ENCODE data around the gene DNASE1.
"Not testable (repeated sequence)": the region's sequence is repeated elsewhere in the genome, so short reads cannot be mapped to it uniquely, and the experiment has no call there.

DNASE1 gene

GRCh38 chr16:3654249-3654991, at the start of gene DNASE1:
DNASE1 (plus strand) TSS chr16:3654691; CDS start chr16:3655374, 683 bp downstream.
- in situ Hi-C loops (cut with MboI; ENCODE audit: low sequenced_read_pairs): no loop called here

GRCh38 chr16:3606441-3606840, 48.0 kb upstream of the DNASE1 start:
- in situ Hi-C loops (cut with MboI; ENCODE audit: low sequenced_read_pairs): no loop called here

DNA sequence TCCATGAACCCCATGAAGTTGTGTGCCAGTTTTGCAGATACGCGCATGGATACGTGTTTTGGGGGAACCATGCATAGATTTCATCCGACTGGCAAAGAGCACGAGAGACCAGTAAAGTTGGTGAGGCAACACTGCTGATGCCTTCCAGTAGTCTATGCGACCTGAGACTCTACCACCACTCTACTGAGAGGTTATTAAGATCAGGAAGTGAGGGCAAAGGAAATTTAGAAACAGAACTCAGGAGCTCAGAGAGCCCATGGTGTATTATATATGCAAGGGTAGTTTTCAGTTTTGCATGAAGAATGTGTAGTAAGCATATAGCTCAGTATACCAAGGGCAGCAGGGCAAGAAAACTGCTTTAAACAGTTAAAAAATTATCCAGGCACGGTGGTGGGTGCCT, 47.3 kb upstream of the DNASE1 start:
- in situ Hi-C loops (cut with MboI; ENCODE audit: low sequenced_read_pairs): no loop called here

- in situ Hi-C loops (cut with MboI; ENCODE audit: low sequenced_read_pairs): no loop called here
Measured at GRCh38 chr16:3607634-3608033, 46.9 kb upstream of the DNASE1 start.

GRCh38 chr16:3608069-3608468, 46.4 kb upstream of the DNASE1 start:
- in situ Hi-C loops (cut with MboI; ENCODE audit: low sequenced_read_pairs): no loop called here

- in situ Hi-C loops (cut with MboI; ENCODE audit: low sequenced_read_pairs): not testable (repeated sequence)
Measured at GRCh38 chr16:3608976-3609375, 45.5 kb upstream of the DNASE1 start.

- in situ Hi-C loops (cut with MboI; ENCODE audit: low sequenced_read_pairs): no loop called here
Measured at GRCh38 chr16:3609895-3610697, 44.4 kb upstream of the DNASE1 start.

DNA sequence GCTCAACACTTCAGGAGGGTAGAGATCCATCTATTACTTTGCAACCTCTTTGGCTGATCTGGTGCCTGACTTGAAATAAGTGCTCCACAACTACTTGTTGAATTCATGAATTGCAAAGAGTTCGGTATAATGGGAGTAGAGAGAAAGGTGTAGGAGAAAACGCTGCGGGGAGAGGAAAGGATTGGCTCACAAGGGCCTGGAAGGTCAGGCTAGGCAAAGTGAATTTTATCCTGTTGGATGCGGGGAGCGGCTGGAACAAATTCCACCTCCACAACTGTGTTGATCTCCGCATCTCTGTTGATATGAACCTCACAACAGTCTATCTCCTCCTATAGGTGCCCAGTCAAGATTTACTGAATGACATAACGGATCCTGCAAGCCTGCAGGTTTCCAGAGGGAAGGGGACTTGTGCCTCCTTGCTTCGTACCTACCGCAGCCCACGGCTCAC, 43.8 kb upstream of the DNASE1 start:
- in situ Hi-C loops (cut with MboI; ENCODE audit: low sequenced_read_pairs): no loop called here

DNA sequence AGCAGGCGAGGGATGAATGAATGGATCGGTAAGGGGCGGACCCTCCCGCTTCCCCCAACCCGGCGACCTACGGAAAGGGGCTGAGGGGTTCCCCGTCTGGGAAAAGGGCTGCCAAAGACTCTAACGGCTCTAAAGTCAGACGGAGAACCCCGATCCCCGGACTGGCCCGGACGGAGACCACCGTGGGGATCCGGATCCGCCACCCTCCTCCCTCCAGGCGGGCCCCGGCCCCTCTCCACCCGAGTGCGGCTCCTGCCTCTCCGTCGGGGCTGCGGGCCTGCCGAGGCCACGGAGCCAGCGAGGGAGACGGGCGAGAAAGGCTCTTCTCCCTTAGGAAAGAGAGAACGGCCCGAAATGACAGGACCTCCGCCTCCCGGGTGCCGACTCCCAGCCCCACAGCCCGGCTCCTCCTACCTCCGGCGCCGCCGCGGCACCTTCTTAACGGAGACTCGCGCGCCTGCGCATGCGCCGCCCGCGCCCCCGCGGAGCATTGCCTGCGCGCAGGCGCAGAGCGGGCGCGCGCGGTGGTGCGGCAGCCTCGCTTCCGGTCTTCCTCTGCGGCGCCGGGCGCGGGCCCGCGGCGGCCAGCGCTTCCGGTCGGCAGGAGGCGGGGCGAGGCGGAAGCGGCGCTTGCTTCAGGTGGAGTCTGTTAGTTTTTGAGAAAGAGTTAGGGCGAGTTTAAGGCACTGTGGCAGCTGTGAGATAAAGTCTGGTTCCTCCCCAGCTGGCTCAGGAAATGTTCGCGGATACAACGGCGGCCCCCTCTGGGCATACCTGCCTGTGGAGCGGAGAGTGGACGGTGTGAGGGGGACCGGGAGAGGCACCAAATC, 43.1 kb upstream of the DNASE1 start, which contains the start of gene SLX4:
SLX4 (minus strand) TSS at position 461 of the 830 bp plus-strand sequence. CDS start 2,642 bp downstream, outside the sequence.
- in situ Hi-C loops (cut with MboI; ENCODE audit: low sequenced_read_pairs): no loop called here

DNA sequence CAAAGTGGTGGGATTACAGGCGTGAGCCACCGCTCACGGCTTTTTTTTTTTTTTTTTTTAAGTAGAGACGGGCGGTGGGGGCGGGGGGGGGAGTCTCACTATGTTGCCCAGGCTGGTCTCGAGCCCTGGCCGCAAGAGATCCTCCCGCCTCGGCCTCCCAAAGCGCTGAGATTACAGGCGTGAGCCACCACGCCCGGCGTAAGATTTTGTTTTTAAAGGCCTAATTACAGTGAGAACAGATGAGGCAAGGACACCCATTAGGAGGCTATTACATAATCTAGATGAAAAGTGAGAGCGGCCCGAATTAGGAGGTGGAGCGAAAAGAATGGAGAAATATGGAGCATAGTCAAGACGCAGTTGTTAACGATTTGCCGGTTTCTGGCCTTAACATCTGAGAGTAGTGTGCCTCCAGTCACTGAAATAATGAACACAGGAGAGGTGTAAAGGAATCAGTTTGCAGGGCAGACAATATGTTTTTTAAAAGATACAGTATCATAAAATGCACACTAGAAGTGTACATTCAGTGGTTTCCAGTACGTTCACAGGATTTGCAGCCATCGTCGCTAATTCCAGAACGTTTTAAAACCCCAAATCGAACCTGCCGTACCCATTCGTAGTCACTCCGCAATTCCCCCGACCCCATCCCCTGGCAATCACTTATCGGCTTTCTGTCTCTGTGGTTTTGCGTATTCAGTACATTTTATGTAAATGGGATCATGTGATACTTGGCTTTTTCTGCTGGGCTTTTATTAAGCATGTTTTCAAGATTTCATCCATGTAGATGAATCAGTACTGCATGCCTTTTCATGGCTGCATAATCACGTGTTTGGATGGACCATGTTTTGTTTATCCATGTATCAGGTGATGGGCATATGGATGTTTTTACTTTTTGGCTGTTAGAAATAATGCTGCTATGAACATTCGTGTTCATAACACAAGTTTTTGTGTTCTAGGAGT, 41.7 kb upstream of the DNASE1 start:
- in situ Hi-C loops (cut with MboI; ENCODE audit: low sequenced_read_pairs): no loop called here

DNA sequence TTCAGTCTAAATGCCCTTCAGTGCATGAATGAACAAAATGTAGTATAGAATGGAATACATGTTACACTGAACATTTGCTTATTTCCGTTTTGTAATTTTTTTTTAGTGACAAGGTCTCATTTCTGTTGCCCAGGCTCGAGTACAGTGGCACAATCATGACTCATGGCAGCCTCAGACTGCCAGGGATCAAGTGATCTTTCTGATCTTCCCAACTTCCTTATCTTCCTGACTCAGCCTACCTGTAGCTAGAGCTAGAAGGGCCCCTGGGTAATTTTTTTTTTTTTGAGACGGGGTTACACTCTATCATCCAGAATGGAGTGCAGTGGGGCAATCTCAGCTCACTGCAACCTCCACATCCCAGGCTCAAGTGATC, 35.7 kb upstream of the DNASE1 start:
- in situ Hi-C loops (cut with MboI; ENCODE audit: low sequenced_read_pairs): no loop called here

- in situ Hi-C loops (cut with MboI; ENCODE audit: low sequenced_read_pairs): no loop called here
Measured at GRCh38 chr16:3623642-3624041, 30.8 kb upstream of the DNASE1 start.

DNA sequence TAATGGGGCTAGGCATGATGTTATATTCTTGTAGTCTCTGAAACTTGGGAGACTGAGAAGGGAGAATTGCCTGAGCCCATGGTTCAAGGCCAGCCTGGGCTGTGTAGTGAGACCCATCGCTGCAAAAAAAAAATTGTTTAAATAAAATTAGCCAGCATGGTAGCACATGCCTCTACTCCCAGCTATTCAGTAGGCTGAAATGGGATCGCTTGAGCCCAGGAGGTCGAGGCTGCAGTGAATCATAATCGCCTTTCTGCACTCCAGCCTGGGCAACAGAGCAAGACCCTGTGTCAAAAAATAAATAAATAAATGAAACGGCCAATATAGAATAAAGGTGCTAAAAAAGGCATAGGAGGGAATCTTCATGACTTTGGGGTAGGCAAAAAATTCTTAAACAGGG, 29.2 kb upstream of the DNASE1 start:
- in situ Hi-C loops (cut with MboI; ENCODE audit: low sequenced_read_pairs): no loop called here

DNA sequence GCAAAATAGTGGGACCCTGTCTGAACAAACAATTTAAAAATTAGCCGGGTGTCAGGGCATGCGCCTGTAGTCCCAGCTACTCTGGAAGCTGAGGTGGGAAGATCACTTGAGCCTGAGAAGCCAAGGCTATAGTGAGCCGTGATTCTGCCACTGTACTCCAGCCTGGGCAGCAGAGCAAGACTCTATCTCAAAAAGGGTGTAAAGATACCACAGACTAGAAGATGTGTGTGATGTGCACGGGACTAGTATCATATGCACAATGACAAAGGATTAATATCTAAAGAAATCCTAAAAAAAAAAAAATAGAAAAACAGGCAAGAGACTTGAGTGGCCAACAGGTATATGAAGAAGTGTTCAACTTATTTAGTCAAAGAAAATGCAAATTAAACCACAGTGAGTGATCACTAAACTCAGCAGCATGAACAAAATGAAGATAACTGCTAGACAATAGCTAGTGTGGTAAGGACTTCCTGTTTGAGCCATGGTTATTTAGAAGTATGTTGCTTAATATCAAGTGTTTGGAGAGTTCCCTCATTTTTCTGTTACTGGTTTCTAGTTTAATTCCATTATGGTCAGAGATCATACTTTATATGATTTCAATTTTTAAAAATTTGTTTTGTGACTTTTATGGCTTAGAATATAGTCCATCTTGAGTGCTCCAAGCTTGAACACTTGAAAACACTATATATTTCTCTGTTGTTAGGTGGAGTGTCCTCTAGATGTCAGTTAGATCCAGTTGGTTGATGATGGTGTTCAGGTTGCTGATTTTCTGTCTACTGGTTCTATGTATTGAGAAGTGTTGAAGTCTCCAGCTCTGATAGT, 28.4 kb upstream of the DNASE1 start:
- in situ Hi-C loops (cut with MboI; ENCODE audit: low sequenced_read_pairs): no loop called here

- in situ Hi-C loops (cut with MboI; ENCODE audit: low sequenced_read_pairs): no loop called here
Measured at GRCh38 chr16:3637371-3637923, 17.0 kb upstream of the DNASE1 start.

GRCh38 chr16:3638916-3639644, 15.4 kb upstream of the DNASE1 start:
- in situ Hi-C loops (cut with MboI; ENCODE audit: low sequenced_read_pairs): no loop called here

GRCh38 chr16:3640207-3640606, 14.3 kb upstream of the DNASE1 start:
- in situ Hi-C loops (cut with MboI; ENCODE audit: low sequenced_read_pairs): no loop called here
